IMR-90 (cell line): ENCODE results near the gene RAB39B. TPM values are rescaled to one million over a fixed set of nuclear protein-coding genes. Genes with fewer than 3 reads are reported as not detected.

Experiments used
- ATAC-seq: fragments of 200-7000 bp; cut with Tn5 transposase; 2 replicates; pipeline ENCODE4 v1.9.1; 2020; ENCODE audit warnings: low read depth, mild to moderate bottlenecking, moderate library complexity
- BruUV-seq: library from RNA; stranded (reverse); fragments of 400-500 nt; replicated peaks from 2 replicates; lab custom pipeline; 2021; lab: Mats Ljungman, UMichigan
- CTCF ChIA-PET: fragments of 300-600 bp; formaldehyde crosslinking; extraction: SDS; loops from one replicate; lab custom pipeline; 2021; ENCODE audit warnings: antibody characterized with exemption; lab: Yijun Ruan, JAX
- POLR2A ChIA-PET: fragments of 300-600 bp; sonication (Branson Sonifier 250); formaldehyde crosslinking; loops from one replicate; lab custom pipeline; 2022; ENCODE audit warnings: antibody characterized with exemption; ENCODE audit not compliant: unreplicated experiment; lab: Charles Lee
- DNase-seq: peaks from one replicate; pipeline ENCODE4 v3.0.0; 2013
- H2AFZ ChIP-seq: replicated peaks from 2 replicates; pipeline ENCODE3; 2013; ENCODE audit warnings: low read length, mild to moderate bottlenecking; ENCODE audit not compliant: poor library complexity
- H2AK5ac ChIP-seq: 2 replicates; pipeline ENCODE4 v1.6.1; 2013; ENCODE audit warnings: low read depth, low read length, inconsistent platforms
- H2AK9ac ChIP-seq: replicated peaks from 2 replicates; pipeline ENCODE3; 2013; ENCODE audit warnings: mild to moderate bottlenecking, low read depth, low read length, moderate library complexity; ENCODE audit not compliant: poor library complexity
- H2BK120ac ChIP-seq: 2 replicates; pipeline ENCODE4 v1.6.1; 2013; ENCODE audit warnings: low read depth, low read length, inconsistent platforms
- H2BK15ac ChIP-seq: 3 replicates; pipeline ENCODE4 v1.6.1; 2013; ENCODE audit warnings: low read depth, low read length, inconsistent platforms
- H2BK20ac ChIP-seq: 2 replicates; pipeline ENCODE4 v1.6.1; 2013; ENCODE audit warnings: low read depth, mild to moderate bottlenecking, inconsistent platforms, low read length, moderate library complexity
- H2BK5ac ChIP-seq: 2 replicates; pipeline ENCODE4 v1.6.1; 2013; ENCODE audit warnings: mild to moderate bottlenecking, low read depth, low read length, inconsistent platforms; ENCODE audit not compliant: poor library complexity, severe bottlenecking
- H3K14ac ChIP-seq: replicated peaks from 2 replicates; pipeline ENCODE4 v1.6.1; 2013; ENCODE audit warnings: low read depth, low read length, inconsistent platforms
- H3K18ac ChIP-seq: 2 replicates; pipeline ENCODE4 v1.6.1; 2013; ENCODE audit warnings: low read depth, low read length, control low read depth
- H3K23ac ChIP-seq: 2 replicates; pipeline ENCODE4 v1.6.1; 2013; ENCODE audit warnings: low read depth, low read length, inconsistent platforms
- H3K27ac ChIP-seq: 2 replicates; pipeline ENCODE4 v1.5.1; 2013; ENCODE audit warnings: mild to moderate bottlenecking, control low read depth, low read length; ENCODE audit not compliant: insufficient read depth
- H3K27me3 ChIP-seq: 2 replicates; pipeline ENCODE4 v1.6.1; 2013; ENCODE audit warnings: low read length; ENCODE audit not compliant: control insufficient read depth, insufficient read depth
- H3K36me3 ChIP-seq: 2 replicates; pipeline ENCODE4 v1.6.1; 2013; ENCODE audit warnings: low read length, mixed read lengths; ENCODE audit not compliant: control insufficient read depth, insufficient read depth
- H3K4ac ChIP-seq: 2 replicates; pipeline ENCODE4 v1.6.1; 2013; ENCODE audit warnings: low read depth, low read length, inconsistent platforms
- H3K4me1 ChIP-seq: 2 replicates; pipeline ENCODE4 v1.6.1; 2013; ENCODE audit warnings: low read length, mixed read lengths; ENCODE audit not compliant: control insufficient read depth, insufficient read depth
- H3K4me2 ChIP-seq: 2 replicates; pipeline ENCODE4 v1.6.1; 2013; ENCODE audit warnings: low read depth, mild to moderate bottlenecking, control low read depth, low read length, moderate library complexity
- H3K4me3 ChIP-seq: 2 replicates; pipeline ENCODE4 v1.5.1; 2013; ENCODE audit warnings: low read depth, mild to moderate bottlenecking, control low read depth, low read length, moderate library complexity; ENCODE audit not compliant: insufficient read depth
- H3K56ac ChIP-seq: 2 replicates; pipeline ENCODE4 v1.6.1; 2013; ENCODE audit warnings: low read length, inconsistent platforms; ENCODE audit not compliant: insufficient read depth; ENCODE audit errors: extremely low read depth
- H3K79me1 ChIP-seq, 2 experiments: 2 replicates each; pipeline ENCODE4 v1.6.1; 2013; ENCODE audit warnings: low read length in 2 of 2, inconsistent platforms in 1 of 2, low read depth in 1 of 2
- H3K9ac ChIP-seq: 2 replicates; pipeline ENCODE4 v1.6.1; 2013; ENCODE audit warnings: low read depth, low read length, control low read depth
- H3K9me1 ChIP-seq: 2 replicates; pipeline ENCODE4 v1.6.1; 2013; ENCODE audit warnings: low read length, inconsistent platforms; ENCODE audit not compliant: insufficient read depth
- H3K9me3 ChIP-seq: 2 replicates; pipeline ENCODE4 v1.6.1; 2013; ENCODE audit warnings: low read length; ENCODE audit not compliant: control insufficient read depth, insufficient read depth
- H4K20me1 ChIP-seq: 2 replicates; pipeline ENCODE4 v1.6.1; 2013; ENCODE audit warnings: low read length, inconsistent platforms; ENCODE audit not compliant: insufficient read depth
- H4K5ac ChIP-seq: 2 replicates; pipeline ENCODE4 v1.6.1; 2013; ENCODE audit warnings: mild to moderate bottlenecking, low read depth, low read length, control low read depth
- H4K8ac ChIP-seq, 2 experiments: 2 replicates each; pipeline ENCODE4 v1.6.1; 2013; ENCODE audit warnings: low read depth in 2 of 2, low read length in 2 of 2, control low read depth in 1 of 2, inconsistent platforms in 1 of 2
- H4K91ac ChIP-seq: 2 replicates; pipeline ENCODE4 v1.6.1; 2013; ENCODE audit warnings: low read depth, low read length, inconsistent platforms; ENCODE audit not compliant: insufficient read depth
- BHLHE40 ChIP-seq: fragments of 150-350 bp; IDR thresholded peaks from 2 replicates; pipeline ENCODE4 v1.6.1; 2016; ENCODE audit warnings: mild to moderate bottlenecking, low read depth, low read length
- CEBPB ChIP-seq: IDR thresholded peaks from 2 replicates; pipeline ENCODE4 v1.6.1; 2012; ENCODE audit warnings: low read depth, low read length, improper control_type of control experiment
- CHD1 ChIP-seq: IDR thresholded peaks from 2 replicates; pipeline ENCODE4 v1.6.1; 2012; ENCODE audit warnings: low read depth, low read length, improper control_type of control experiment
- FOS ChIP-seq: fragments of 150-350 bp; IDR thresholded peaks from 2 replicates; pipeline ENCODE4 v1.6.1; 2016; ENCODE audit warnings: low read depth, low read length
- MAFK ChIP-seq: IDR thresholded peaks from 2 replicates; pipeline ENCODE4 v1.6.1; 2012; ENCODE audit warnings: low read depth, low read length, improper control_type of control experiment
- MAZ ChIP-seq: IDR thresholded peaks from 2 replicates; pipeline ENCODE4 v1.6.1; 2012; ENCODE audit warnings: low read depth, mild to moderate bottlenecking, low read length, improper control_type of control experiment, moderate library complexity, borderline replicate concordance
- MXI1 ChIP-seq: IDR thresholded peaks from 2 replicates; pipeline ENCODE4 v1.6.1; 2012; ENCODE audit warnings: low read depth, mild to moderate bottlenecking, low read length, moderate library complexity, borderline replicate concordance
- NFE2L2 ChIP-seq: fragments of 150-350 bp; IDR thresholded peaks from 2 replicates; pipeline ENCODE4 v1.6.1; 2016; ENCODE audit warnings: low read depth, mild to moderate bottlenecking, low read length
- POLR2A ChIP-seq: IDR thresholded peaks from 2 replicates; pipeline ENCODE4 v1.6.1; 2012; ENCODE audit warnings: mild to moderate bottlenecking, low read depth, low read length
- RAD21 ChIP-seq: IDR thresholded peaks from 2 replicates; pipeline ENCODE4 v1.6.1; 2012; ENCODE audit warnings: low read length, improper control_type of control experiment
- RCOR1 ChIP-seq: IDR thresholded peaks from 2 replicates; pipeline ENCODE4 v1.6.1; 2012; ENCODE audit warnings: mild to moderate bottlenecking, low read length, improper control_type of control experiment; ENCODE audit not compliant: insufficient replicate concordance
- RFX5 ChIP-seq: IDR thresholded peaks from 2 replicates; pipeline ENCODE4 v1.8.0; 2012; ENCODE audit warnings: low read depth, mild to moderate bottlenecking, low read length, moderate library complexity
- SMC3 ChIP-seq: fragments of 150-350 bp; IDR thresholded peaks from 2 replicates; pipeline ENCODE4 v1.6.1; 2016; ENCODE audit warnings: low read depth, mild to moderate bottlenecking, antibody characterized with exemption, low read length, moderate library complexity
- WGBS, 2 experiments: methylation state at CpG; one replicate each; pipeline versions ENCODE4 v1.1.5 to v1.1.7; 2013; ENCODE audit warnings: missing lambda C conversion rate in 2 of 2; ENCODE audit not compliant: insufficient read length in 1 of 2; ENCODE audit errors: extremely low coverage in 2 of 2; 5-methylcytosine and 5-hydroxymethylcytosine counted together
- dilution Hi-C: fragments of 300-500 bp; cut with HindIII; formaldehyde crosslinking; loops from one replicate; pipeline ENCODE4 v1.14.3; 2018; ENCODE audit warnings: low sequenced_read_pairs; ENCODE audit not compliant: unreplicated experiment
- in situ Hi-C: fragments of 300-500 bp; cut with MboI; formaldehyde crosslinking; loops from 3 replicates; pipeline ENCODE4 v1.14.3; 2019; ENCODE audit warnings: low sequenced_read_pairs, inconsistent platforms, mixed read lengths
- intact Hi-C: fragments of 100-400 bp; cut with micrococcal nuclease; formaldehyde crosslinking; loops from 2 replicates; pipeline ENCODE4 v1.10.0; 2022
- polyA plus RNA-seq, 3 experiments: library from polyadenylated mRNA; depleted of rRNA; stranded (reverse); fragments of >200 nt; gene quantifications; 2 replicates each; pipeline ENCODE4 v1.2.3, GENCODE V29; 2012; ENCODE audit warnings: low replicate concordance in 1 of 3
- total RNA-seq: library from RNA; depleted of rRNA; stranded (reverse); fragments of >200 nt; gene quantifications from 2 replicates; pipeline ENCODE4 v1.2.3, GENCODE V29; 2012
- TF ChIP-seq, protein P1 (sequence below): fragments of 150-350 bp; IDR thresholded peaks from 2 replicates; pipeline ENCODE4 v1.6.1; 2016; ENCODE audit warnings: low read depth, mild to moderate bottlenecking, low read length, moderate library complexity, borderline replicate concordance
- TF ChIP-seq, protein P2 (sequence below): conservative IDR thresholded peaks from 2 replicates; pipeline ENCODE4 v1.5.1; 2012; ENCODE audit warnings: mild to moderate bottlenecking, low read depth, low read length, improper control_type of control experiment
- TF ChIP-seq, protein P3 (sequence below): fragments of 150-350 bp; IDR thresholded peaks from 2 replicates; pipeline ENCODE4 v1.6.1; 2017; ENCODE audit warnings: mild to moderate bottlenecking, antibody characterized with exemption, low read length, low read depth

RAB39B gene
- total and polyA plus RNA-seq, 2 of the 4 experiments (the other 2 are of a cell fraction): 0.29 to 0.54 TPM

DNA sequence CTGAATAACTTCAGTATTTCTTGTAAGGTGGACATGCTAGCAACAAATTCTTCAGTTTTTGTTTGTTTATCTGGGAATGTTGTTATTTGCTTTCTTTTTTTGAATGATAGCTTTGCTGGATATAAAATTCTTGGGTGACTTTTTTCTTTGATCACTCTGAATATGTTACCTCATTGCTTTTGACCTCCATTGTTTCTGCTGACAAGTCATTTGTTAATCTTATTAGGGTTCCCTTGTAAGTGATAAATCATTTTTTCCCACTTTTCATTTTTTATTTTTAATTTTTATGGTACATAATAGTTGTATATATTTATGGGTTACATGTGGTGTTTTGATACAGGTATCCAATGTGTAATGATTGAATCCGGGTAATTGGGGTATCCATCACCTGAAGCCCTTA is 6.7 kb upstream of the RAB39B start:
- H2AK5ac ChIP-seq: no peak overlapping the region
- intact Hi-C loops (no loop called here), in situ Hi-C loops (no loop called here), dilution Hi-C loops (no loop called here)
- no peaks in the 10 kb centered on the region for H3K4me1 ChIP-seq
- no CpG with 5 or more reads among the region's 1 CpG for WGBS, 2 experiments
- H3K56ac ChIP-seq: no peak overlapping the region
- H3K9me1 ChIP-seq: no peaks in the 10 kb centered on the region
- no peak overlapping the region for H4K91ac ChIP-seq
- H2AK9ac ChIP-seq: no peak overlapping the region
- H2BK5ac ChIP-seq: no peak overlapping the region
- no peak overlapping the region for H3K14ac ChIP-seq
- no peak overlapping the region for H2BK20ac ChIP-seq
- no peak overlapping the region for H3K18ac ChIP-seq
- H3K9ac ChIP-seq: no peak overlapping the region
- H2BK120ac ChIP-seq: no peak overlapping the region
- H3K27me3 ChIP-seq: no peaks in the 10 kb centered on the region
- no peak overlapping the region for H2AFZ ChIP-seq
- BruUV-seq: no TSS peak
- H4K5ac ChIP-seq: no peak overlapping the region
- no peak overlapping the region for H3K27ac ChIP-seq
- no peak overlapping the region for H2BK15ac ChIP-seq
- H3K4me2 ChIP-seq: no peak overlapping the region
- no peak overlapping the region for H3K23ac ChIP-seq
- H3K9me3 ChIP-seq: no peaks in the 10 kb centered on the region
- TF ChIP-seq, protein P1, sequence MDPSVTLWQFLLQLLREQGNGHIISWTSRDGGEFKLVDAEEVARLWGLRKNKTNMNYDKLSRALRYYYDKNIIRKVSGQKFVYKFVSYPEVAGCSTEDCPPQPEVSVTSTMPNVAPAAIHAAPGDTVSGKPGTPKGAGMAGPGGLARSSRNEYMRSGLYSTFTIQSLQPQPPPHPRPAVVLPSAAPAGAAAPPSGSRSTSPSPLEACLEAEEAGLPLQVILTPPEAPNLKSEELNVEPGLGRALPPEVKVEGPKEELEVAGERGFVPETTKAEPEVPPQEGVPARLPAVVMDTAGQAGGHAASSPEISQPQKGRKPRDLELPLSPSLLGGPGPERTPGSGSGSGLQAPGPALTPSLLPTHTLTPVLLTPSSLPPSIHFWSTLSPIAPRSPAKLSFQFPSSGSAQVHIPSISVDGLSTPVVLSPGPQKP: no peak
- TF ChIP-seq, protein P2, sequence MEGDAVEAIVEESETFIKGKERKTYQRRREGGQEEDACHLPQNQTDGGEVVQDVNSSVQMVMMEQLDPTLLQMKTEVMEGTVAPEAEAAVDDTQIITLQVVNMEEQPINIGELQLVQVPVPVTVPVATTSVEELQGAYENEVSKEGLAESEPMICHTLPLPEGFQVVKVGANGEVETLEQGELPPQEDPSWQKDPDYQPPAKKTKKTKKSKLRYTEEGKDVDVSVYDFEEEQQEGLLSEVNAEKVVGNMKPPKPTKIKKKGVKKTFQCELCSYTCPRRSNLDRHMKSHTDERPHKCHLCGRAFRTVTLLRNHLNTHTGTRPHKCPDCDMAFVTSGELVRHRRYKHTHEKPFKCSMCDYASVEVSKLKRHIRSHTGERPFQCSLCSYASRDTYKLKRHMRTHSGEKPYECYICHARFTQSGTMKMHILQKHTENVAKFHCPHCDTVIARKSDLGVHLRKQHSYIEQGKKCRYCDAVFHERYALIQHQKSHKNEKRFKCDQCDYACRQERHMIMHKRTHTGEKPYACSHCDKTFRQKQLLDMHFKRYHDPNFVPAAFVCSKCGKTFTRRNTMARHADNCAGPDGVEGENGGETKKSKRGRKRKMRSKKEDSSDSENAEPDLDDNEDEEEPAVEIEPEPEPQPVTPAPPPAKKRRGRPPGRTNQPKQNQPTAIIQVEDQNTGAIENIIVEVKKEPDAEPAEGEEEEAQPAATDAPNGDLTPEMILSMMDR: no peak
- no peak for TF ChIP-seq BHLHE40
- no peak for TF ChIP-seq CEBPB
- TF ChIP-seq, protein P3, sequence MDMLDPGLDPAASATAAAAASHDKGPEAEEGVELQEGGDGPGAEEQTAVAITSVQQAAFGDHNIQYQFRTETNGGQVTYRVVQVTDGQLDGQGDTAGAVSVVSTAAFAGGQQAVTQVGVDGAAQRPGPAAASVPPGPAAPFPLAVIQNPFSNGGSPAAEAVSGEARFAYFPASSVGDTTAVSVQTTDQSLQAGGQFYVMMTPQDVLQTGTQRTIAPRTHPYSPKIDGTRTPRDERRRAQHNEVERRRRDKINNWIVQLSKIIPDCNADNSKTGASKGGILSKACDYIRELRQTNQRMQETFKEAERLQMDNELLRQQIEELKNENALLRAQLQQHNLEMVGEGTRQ: no peak
- TF ChIP-seq MXI1: no peak
- TF ChIP-seq FOS: no peak
- TF ChIP-seq MAZ: no peak
- TF ChIP-seq MAFK: no peak
- no peak for TF ChIP-seq SMC3
- no peak for TF ChIP-seq RFX5
- TF ChIP-seq NFE2L2: no peak
- no peak for TF ChIP-seq RAD21
- TF ChIP-seq CHD1: no peak
- TF ChIP-seq POLR2A: no peak
- TF ChIP-seq RCOR1: no peak
- ChIA-PET CTCF (no interaction called here), POLR2A (no interaction called here)
- H3K4me3 ChIP-seq: no peak overlapping the region
- H3K36me3 ChIP-seq: no peaks in the 10 kb centered on the region
- H3K4ac ChIP-seq: no peak overlapping the region
- H3K79me1 ChIP-seq: no peaks in the 10 kb centered on the region
- DNase-seq: no peak
- no peak for ATAC-seq
- no peak overlapping the region for H4K8ac ChIP-seq
- H4K20me1 ChIP-seq: no peaks in the 10 kb centered on the region
